GM23338 (cell line): ENCODE data around the gene ZFHX2. TPM values are rescaled to one million over a fixed set of nuclear protein-coding genes. Genes with fewer than 3 reads are reported as not detected.

ENCODE experiments used
- polyA plus RNA-seq: library from polyadenylated mRNA; unstranded; fragments of >200 nt; fragmentation: Nextera tagmentation; extraction: Ambion mirVana; gene quantifications from 2 replicates; pipeline ENCODE4 v1.2.1, GENCODE V29; 2016
- total RNA-seq: library from RNA; depleted of rRNA; stranded (reverse); fragments of >200 nt; shearing (Covaris generic); gene quantifications from 2 replicates; pipeline ENCODE4 v1.2.3, GENCODE V29; 2014; rRNA removed

Gene ZFHX2
- total and polyA plus RNA-seq, 2 experiments from 2014 or later = 11.6 to 18.5 TPM

Other genes with a start within 250 kb of the ZFHX2 start
- 0.66 and 2.3 TPM in 2 replicates for gene PPP1R3E, start 248.9 kb downstream of the ZFHX2 start, total RNA-seq
- 1.8 and 2.5 TPM in 2 replicates for gene PPP1R3E, start 248.9 kb downstream of the ZFHX2 start, polyA plus RNA-seq
- 11.0 and 12.3 TPM in 2 replicates for gene BCL2L2, start 244.9 kb downstream of the ZFHX2 start, total RNA-seq
- 3.5 and 3.6 TPM in 2 replicates for gene BCL2L2, start 244.9 kb downstream of the ZFHX2 start, polyA plus RNA-seq
- 110 and 116 TPM in 2 replicates for gene PABPN1, start 230.3 kb downstream of the ZFHX2 start, total RNA-seq
- 342 and 384 TPM in 2 replicates for gene PABPN1, start 230.3 kb downstream of the ZFHX2 start, polyA plus RNA-seq
- 52.6 and 56.6 TPM in 2 replicates for gene SLC22A17, start 198.9 kb downstream of the ZFHX2 start, total RNA-seq
- gene SLC22A17, start 198.9 kb downstream of the ZFHX2 start, polyA plus RNA-seq = 28.6 and 29.5 TPM in 2 replicates
- gene EFS, start 186.6 kb downstream of the ZFHX2 start, total RNA-seq = 13.6 and 18.9 TPM in 2 replicates
- gene EFS, start 186.6 kb downstream of the ZFHX2 start, polyA plus RNA-seq = 5.1 and 6.4 TPM in 2 replicates
- gene IL25, start 179.0 kb downstream of the ZFHX2 start, total RNA-seq = not detected in 2 replicates
- not detected in 2 replicates for gene IL25, start 179.0 kb downstream of the ZFHX2 start, polyA plus RNA-seq
- gene CMTM5, start 174.7 kb downstream of the ZFHX2 start, total RNA-seq = 0.24 and 0.27 TPM in 2 replicates
- not detected in 2 replicates for gene CMTM5, start 174.7 kb downstream of the ZFHX2 start, polyA plus RNA-seq
- gene MYH6, start 143.5 kb downstream of the ZFHX2 start, total RNA-seq = 0.03 and 0.23 TPM in 2 replicates
- gene MYH6, start 143.5 kb downstream of the ZFHX2 start, polyA plus RNA-seq = 0.10 and 2.1 TPM in 2 replicates
- gene MYH7, start 116.1 kb downstream of the ZFHX2 start, total RNA-seq = not detected in 2 replicates
- 0.05 TPM in 1 of 2 replicates, not detected in the other for gene MYH7, start 116.1 kb downstream of the ZFHX2 start, polyA plus RNA-seq
- gene NGDN, start 82.1 kb downstream of the ZFHX2 start, total RNA-seq = 48.6 and 67.1 TPM in 2 replicates
- 81.6 and 90.8 TPM in 2 replicates for gene NGDN, start 82.1 kb downstream of the ZFHX2 start, polyA plus RNA-seq
- 15.0 and 21.3 TPM in 2 replicates for gene THTPA, start 4.5 kb upstream of the ZFHX2 start, total RNA-seq
- gene THTPA, start 4.5 kb upstream of the ZFHX2 start, polyA plus RNA-seq = 6.3 and 8.6 TPM in 2 replicates
- gene AP1G2, start 16.0 kb upstream of the ZFHX2 start, total RNA-seq = 63.5 and 70.8 TPM in 2 replicates
- gene AP1G2, start 16.0 kb upstream of the ZFHX2 start, polyA plus RNA-seq = 53.7 and 55.3 TPM in 2 replicates
- gene JPH4, start 27.0 kb upstream of the ZFHX2 start, total RNA-seq = 28.5 and 29.9 TPM in 2 replicates
- 11.0 and 11.9 TPM in 2 replicates for gene JPH4, start 27.0 kb upstream of the ZFHX2 start, polyA plus RNA-seq
- 0.35 and 0.42 TPM in 2 replicates for gene DHRS2, start 84.6 kb upstream of the ZFHX2 start, total RNA-seq
- 0.48 and 0.92 TPM in 2 replicates for gene DHRS2, start 84.6 kb upstream of the ZFHX2 start, polyA plus RNA-seq